H1 (cell line): ENCODE measurements around the gene PML. TPM values are rescaled to one million over a fixed set of nuclear protein-coding genes. Genes with fewer than 3 reads are reported as not detected.

ENCODE experiments used
- CTCF ChIA-PET: fragments of 300-600 bp; sonication (Branson Sonifier 250); formaldehyde crosslinking; loops from one replicate; lab custom pipeline; 2021; ENCODE audit not compliant: partially characterized antibody; lab: Charles Lee
- POLR2A ChIA-PET: fragments of 300-600 bp; sonication (Branson Sonifier 250); formaldehyde crosslinking; loops from one replicate; lab custom pipeline; 2021; ENCODE audit warnings: inconsistent platforms; ENCODE audit not compliant: partially characterized antibody; lab: Charles Lee
- DNase-seq, 2 experiments: peaks; one replicate each; pipeline versions ENCODE4 v3.0.0 to v3.0.0-alpha.2; 2010 to 2022; ENCODE audit warnings: low spot score in 2 of 2, low read depth in 1 of 2, mixed read lengths in 1 of 2
- FAIRE-seq: peaks from 2 replicates; lab custom pipeline; 2011; peaks lifted over from hg19 to GRCh38; lab: Jason Lieb, UNC
- H2AFZ ChIP-seq: 2 replicates; pipeline ENCODE4 v1.8.1; 2012; ENCODE audit warnings: low read length, inconsistent platforms
- H2AK5ac ChIP-seq: 2 replicates; pipeline ENCODE4 v1.6.1; 2013; ENCODE audit warnings: low read depth, low read length
- H2BK120ac ChIP-seq: replicated peaks from 2 replicates; pipeline ENCODE3; 2013; ENCODE audit warnings: low read depth, low read length, inconsistent platforms
- H2BK12ac ChIP-seq: 2 replicates; pipeline ENCODE4 v1.6.1; 2013; ENCODE audit warnings: low read depth, low read length
- H2BK15ac ChIP-seq: 2 replicates; pipeline ENCODE4 v1.6.1; 2013; ENCODE audit warnings: low read length
- H2BK20ac ChIP-seq: 2 replicates; pipeline ENCODE4 v1.6.1; 2013; ENCODE audit warnings: low read length
- H2BK5ac ChIP-seq: 2 replicates; pipeline ENCODE4 v1.6.1; 2013; ENCODE audit warnings: low read depth, low read length
- H3K14ac ChIP-seq: 2 replicates; pipeline ENCODE4 v1.6.1; 2013; ENCODE audit warnings: inconsistent platforms; ENCODE audit not compliant: insufficient read length
- H3K18ac ChIP-seq: 2 replicates; pipeline ENCODE4 v1.6.1; 2013; ENCODE audit warnings: low read length; ENCODE audit errors: extremely low read depth
- H3K23ac ChIP-seq: 2 replicates; pipeline ENCODE4 v1.6.1; 2013; ENCODE audit warnings: inconsistent platforms; ENCODE audit not compliant: insufficient read length
- H3K23me2 ChIP-seq: 2 replicates; pipeline ENCODE4 v1.6.1; 2013; ENCODE audit warnings: low read depth, low read length
- H3K27ac ChIP-seq: 2 replicates; pipeline ENCODE4 v1.6.1; 2011; ENCODE audit warnings: low read depth, low read length, inconsistent platforms
- H3K27me3 ChIP-seq, 4 experiments: replicated peaks in 1 of 4; 1 replicate in 1 of 4; 2 replicates in 3 of 4; pipeline versions ENCODE4 v1.6.1 to v1.8.1; 2011 to 2013; ENCODE audit warnings: low read length in 3 of 4, mild to moderate bottlenecking in 3 of 4, inconsistent platforms in 2 of 4, mixed read lengths in 2 of 4, moderate library complexity in 1 of 4; ENCODE audit not compliant: control insufficient read depth in 3 of 4, insufficient read depth in 3 of 4; ENCODE audit errors: extremely low read depth in 1 of 4
- H3K36me3 ChIP-seq, 4 experiments: 2 replicates each; pipeline versions ENCODE4 v1.6.1 to v1.8.1; 2011 to 2013; ENCODE audit warnings: mild to moderate bottlenecking in 4 of 4, low read length in 3 of 4, moderate library complexity in 2 of 4, control low read depth in 1 of 4, inconsistent platforms in 1 of 4; ENCODE audit not compliant: insufficient read depth in 4 of 4, control insufficient read depth in 2 of 4
- H3K4ac ChIP-seq: replicated peaks from 2 replicates; pipeline ENCODE3; 2013; ENCODE audit warnings: low read length, low read depth, mixed read lengths, inconsistent platforms; ENCODE audit not compliant: insufficient read length
- H3K4me1 ChIP-seq, 4 experiments: replicated peaks in 1 of 4; 1 replicate in 1 of 4; 2 replicates in 3 of 4; pipeline versions ENCODE4 v1.6.1 to v1.8.1; 2011 to 2013; ENCODE audit warnings: low read length in 3 of 4, inconsistent platforms in 2 of 4, mixed read lengths in 1 of 4; ENCODE audit not compliant: insufficient read depth in 4 of 4, control insufficient read depth in 3 of 4
- H3K4me2 ChIP-seq, 2 experiments: 2 replicates each; pipeline versions ENCODE4 v1.6.1 to v1.8.1; 2011 to 2013; ENCODE audit warnings: low read depth in 2 of 2, low read length in 2 of 2, control low read depth in 1 of 2, inconsistent platforms in 1 of 2, mild to moderate bottlenecking in 1 of 2; ENCODE audit not compliant: insufficient read depth in 1 of 2
- H3K4me3 ChIP-seq, 4 experiments: fragments of 200-600, 300-600 bp in 1 of 4; sonication (generic), shearing (Covaris generic), sonication (Bioruptor Twin) in 1 of 4; 2 replicates each; pipeline versions ENCODE4 v1.5.1 to v1.8.1; 2011 to 2016; ENCODE audit warnings: low read length in 4 of 4, low read depth in 3 of 4, control low read depth in 2 of 4, inconsistent platforms in 2 of 4, mild to moderate bottlenecking in 2 of 4, mixed read lengths in 1 of 4, moderate library complexity in 1 of 4; ENCODE audit not compliant: insufficient read depth in 2 of 4; ENCODE audit errors: extremely low read depth in 1 of 4
- H3K56ac ChIP-seq: replicated peaks from 2 replicates; pipeline ENCODE3; 2013; ENCODE audit warnings: low read depth, mild to moderate bottlenecking, mixed read lengths, low read length, inconsistent platforms; ENCODE audit not compliant: insufficient read length
- H3K79me1 ChIP-seq: 2 replicates; pipeline ENCODE4 v1.6.1; 2013; ENCODE audit warnings: low read depth, low read length, control low read depth
- H3K79me2 ChIP-seq, 2 experiments: 2 replicates each; pipeline versions ENCODE4 v1.6.1 to v1.8.1; 2012 to 2013; ENCODE audit warnings: low read length in 2 of 2, mild to moderate bottlenecking in 2 of 2, inconsistent platforms in 1 of 2; ENCODE audit not compliant: insufficient read depth in 2 of 2, control insufficient read depth in 1 of 2
- H3K9ac ChIP-seq, 4 experiments: replicated peaks in 1 of 4; 1 replicate in 1 of 4; 2 replicates in 3 of 4; pipeline versions ENCODE4 v1.6.1 to v1.8.1; 2011 to 2013; ENCODE audit warnings: low read depth in 3 of 4, low read length in 3 of 4, control low read depth in 2 of 4, mild to moderate bottlenecking in 2 of 4, moderate library complexity in 2 of 4, inconsistent platforms in 1 of 4; ENCODE audit errors: extremely low read depth in 1 of 4
- H3K9me3 ChIP-seq, 2 experiments: 2 replicates each; pipeline versions ENCODE4 v1.6.1 to v1.8.1; 2012 to 2013; ENCODE audit warnings: mild to moderate bottlenecking in 2 of 2, moderate library complexity in 2 of 2, control low read depth in 1 of 2, inconsistent platforms in 1 of 2, low read depth in 1 of 2, low read length in 1 of 2, mixed read lengths in 1 of 2; ENCODE audit not compliant: insufficient read depth in 2 of 2
- H4K20me1 ChIP-seq, 2 experiments: replicated peaks in 1 of 2; 2 replicates each; pipeline versions ENCODE3 to v1.8.1; 2011 to 2013; ENCODE audit warnings: inconsistent platforms in 2 of 2, low read length in 2 of 2, mild to moderate bottlenecking in 1 of 2; ENCODE audit not compliant: insufficient read depth in 2 of 2, control insufficient read depth in 1 of 2
- H4K5ac ChIP-seq: 2 replicates; pipeline ENCODE4 v1.6.1; 2013; ENCODE audit warnings: low read length, low read depth, mixed read lengths, inconsistent platforms; ENCODE audit not compliant: insufficient read length
- H4K8ac ChIP-seq: 2 replicates; pipeline ENCODE4 v1.8.0; 2013; ENCODE audit warnings: mild to moderate bottlenecking, moderate library complexity, low read length, inconsistent platforms; ENCODE audit not compliant: insufficient read depth; ENCODE audit errors: extremely low read depth
- H4K91ac ChIP-seq: replicated peaks from 2 replicates; pipeline ENCODE3; 2013; ENCODE audit warnings: low read length, mixed read lengths, inconsistent platforms; ENCODE audit not compliant: insufficient read length
- JUND ChIP-seq: IDR thresholded peaks from 2 replicates; pipeline ENCODE4 v1.6.1; 2011; ENCODE audit warnings: mild to moderate bottlenecking, improper control_type of control experiment, low read length
- KDM4A ChIP-seq: IDR thresholded peaks from one replicate; pipeline ENCODE4 v1.7.1; 2012; ENCODE audit warnings: low read depth, mild to moderate bottlenecking, moderate library complexity, low read length, inconsistent platforms; ENCODE audit not compliant: severe bottlenecking
- SAP30 ChIP-seq: fragments of 300-600 bp; sonication (generic); IDR thresholded peaks from 2 replicates; pipeline ENCODE4 v1.7.1; 2012; ENCODE audit warnings: low read length, moderate library complexity, mild to moderate bottlenecking, inconsistent platforms; ENCODE audit not compliant: insufficient read depth, insufficient replicate concordance
- SIX5 ChIP-seq: IDR thresholded peaks from 2 replicates; pipeline ENCODE4 v1.6.1; 2011; ENCODE audit warnings: mild to moderate bottlenecking, low read depth, low read length
- TAF7 ChIP-seq: optimal IDR thresholded peaks from 2 replicates; pipeline ENCODE3; 2011; ENCODE audit warnings: low read depth, mild to moderate bottlenecking, inconsistent platforms, low read length, moderate library complexity, borderline replicate concordance
- WGBS, 2 experiments: shearing (Covaris generic) in 1 of 2; methylation state at CpG; one replicate each; pipeline versions ENCODE4 v1.1.6 to v1.1.7; 2013 to 2015; ENCODE audit warnings: low lambda C conversion rate in 2 of 2, mixed read lengths in 2 of 2, inconsistent platforms in 1 of 2, low coverage in 1 of 2, missing lambda C conversion rate in 1 of 2; ENCODE audit not compliant: insufficient replicate concordance in 2 of 2, insufficient coverage in 1 of 2, insufficient read length in 1 of 2; ENCODE audit errors: extremely low coverage in 1 of 2, missing lambda C conversion rate in 1 of 2; 5-methylcytosine and 5-hydroxymethylcytosine counted together
- polyA plus RNA-seq, 7 experiments: library from polyadenylated mRNA; depleted of rRNA in 3 of 7; stranded (reverse) in 5 of 7; unstranded in 2 of 7; fragments of >200 nt in 5 of 7; fragments of 200-250 nt in 2 of 7; gene quantifications; 1 replicate in 5 of 7; 2 replicates in 1 of 7; 4 replicates in 1 of 7; pipeline versions ENCODE4 v1.2.1 to v1.2.3, GENCODE V29; 2011 to 2013; ENCODE audit warnings: missing spikeins in 2 of 7, mixed read lengths in 2 of 7
- total RNA-seq: library from RNA; stranded (reverse); fragmentation: NEBNext Ultra II Directional; extraction: Animal tissue kit (Norgen Biotek cat#: 25700); gene quantifications from 2 replicates; pipeline ENCODE4 v1.2.1, GENCODE V29; 2021

The PML gene
- total and polyA plus RNA-seq, 2 of the 8 experiments (the other 6 are each of a cell fraction or from before 2014, with no cell fraction given), result 14.9 to 30.3 TPM

DNA sequence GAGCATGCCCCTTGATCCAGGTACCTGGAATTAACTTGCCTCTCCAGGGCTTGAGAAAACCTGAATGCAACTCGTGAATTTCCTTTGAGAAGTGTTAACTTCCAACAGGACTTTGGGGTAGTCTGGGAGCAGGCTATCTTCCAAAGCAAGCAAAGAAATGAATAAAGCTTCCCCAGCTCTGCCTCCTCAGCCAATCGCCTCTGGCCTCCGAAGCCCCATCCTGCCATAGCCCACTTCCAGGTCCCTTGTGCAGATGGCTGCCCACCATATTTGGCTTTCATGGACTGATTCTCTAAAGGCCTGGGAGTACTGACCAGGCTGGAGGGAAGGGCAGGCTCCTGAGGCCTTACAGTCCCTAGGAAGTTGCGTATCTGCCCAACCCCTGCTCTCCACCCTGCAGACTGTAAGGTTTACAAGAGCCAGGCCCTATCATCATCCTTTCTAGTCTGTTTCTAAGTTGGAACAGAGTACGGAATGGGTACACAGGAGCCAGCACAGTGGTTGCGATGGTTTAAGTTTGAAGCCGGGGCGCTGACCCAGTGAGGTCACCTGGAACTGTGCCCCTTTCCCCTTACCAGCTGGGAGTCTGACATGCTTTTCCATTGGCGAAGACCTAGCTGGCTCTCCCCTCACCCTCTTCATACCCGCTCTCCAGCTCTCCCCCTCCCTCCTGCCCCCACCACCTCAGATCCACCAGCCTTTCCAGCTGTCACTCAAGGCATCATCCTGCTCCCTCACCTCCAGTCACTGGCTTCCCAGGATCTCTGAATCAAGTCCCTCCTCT is 1.1 kb upstream of the PML start:
- Histone ChIP-seq H4K20me1 (peaks cover 0 to 5% of the 10 kb centered on the region in 2 experiments), H3K9ac (no peak overlapping the region), H2BK120ac (no peak overlapping the region), H2AFZ (no peak overlapping the region), H4K8ac (no peak overlapping the region), H2BK15ac (0 out of 2 replicates have a peak overlapping the region, but pooled peaks have one; percentile 40), H3K56ac (no peak overlapping the region), H3K23me2 (peaks cover 11% of the 10 kb centered on the region; the same call in 1 of the 2 replicates), H3K79me2 (peaks cover 0 to 14% of the 10 kb centered on the region in 2 experiments; a peak in 2 of 4 replicates), H3K9me3 (no peaks in the 10 kb centered on the region), H3K27ac (no peak overlapping the region), H3K4me2 (peak overlapping the region; percentile 77 to 80; a peak in 3 of 4 replicates), H3K14ac (no peak overlapping the region), H3K23ac (no peak overlapping the region), H2BK20ac (peak overlapping the region; percentile 32; the same call in 1 of the 2 replicates), H3K4ac (peak overlapping the region; percentile 34), H2BK5ac (no peak overlapping the region), H3K4me3 (peak overlapping the region in 3 of 4 experiments; percentile 74 to 84 (median 84); a peak in 6 of 8 replicates), H3K27me3 (peaks cover 0 to 8% (median 1%) of the 10 kb centered on the region in 4 experiments; a peak in 1 of 7 replicates), H2AK5ac (no peak overlapping the region; the same call in 1 of the 2 replicates), H3K18ac (no peak overlapping the region), H3K4me1 (peaks cover 0 to 7% (median under 1%) of the 10 kb centered on the region in 4 experiments; a peak in 3 of 7 replicates), H4K5ac (no peak overlapping the region), H4K91ac (no peak overlapping the region), H2BK12ac (peak overlapping the region; percentile 91; the same call in 1 of the 2 replicates), H3K79me1 (no peaks in the 10 kb centered on the region), H3K36me3 (peaks cover under 1 to 5% (median 2%) of the 10 kb centered on the region in 4 experiments; a peak in 4 of 8 replicates)
- CTCF ChIA-PET, result interaction anchor here (0.7 to 11.4 kb wide), 25 partner anchors 9 to 330 kb away, joined by 3 to 167 read pairs (median 4); partner anchors contain the start of gene STRA6
- TF ChIP-seq TAF7, result no peak
- TF ChIP-seq SIX5, result no peak
- no peak for TF ChIP-seq SAP30
- peak; percentile 0 for TF ChIP-seq KDM4A
- TF ChIP-seq JUND, result no peak
- POLR2A ChIA-PET, result interaction anchor here (0.8 to 1.1 kb wide), 4 partner anchors 17 to 766 kb away, joined by 3 to 4 read pairs (median 4); no protein-coding TSS in a partner anchor
- 90% methylated on average over 8 of the region's 10 CpGs; no CpG with 5 or more reads in 1 of the 2 experiments for WGBS, 2 experiments
- FAIRE-seq, result no peak
- no peak for DNase-seq
